ENCODE measurements around the gene AUH.

Gene AUH

GRCh38 chr9:91336786-91337185, 24.9 kb downstream of the AUH start:
- no peak for DNase-seq

GRCh38 chr9:91334053-91334452, 27.7 kb downstream of the AUH start:
- DNase-seq, result no peak

- no peak for DNase-seq
Measured at GRCh38 chr9:91333551-91333950, 28.2 kb downstream of the AUH start.

- DNase-seq, result peak; percentile 2 to 19
Measured at GRCh38 chr9:91332546-91333231, 29.0 kb downstream of the AUH start.

GRCh38 chr9:91331849-91332248, 29.9 kb downstream of the AUH start:
- no peak for DNase-seq

- DNase-seq, result no peak
Measured at GRCh38 chr9:91328186-91328585, 33.5 kb downstream of the AUH start.

- no peak for DNase-seq
Measured at GRCh38 chr9:91321691-91322090, 40.0 kb downstream of the AUH start.

GRCh38 chr9:91320299-91320698, 41.4 kb downstream of the AUH start:
- peak; percentile 56 to 59 for DNase-seq

- no peak for DNase-seq
Measured at GRCh38 chr9:91316093-91316492, 45.6 kb downstream of the AUH start.

- no peak for DNase-seq
Measured at GRCh38 chr9:91315191-91315590, 46.5 kb downstream of the AUH start.

GRCh38 chr9:91312717-91313325, 48.9 kb downstream of the AUH start:
- DNase-seq, result no peak

GRCh38 chr9:91310037-91310436, 51.7 kb downstream of the AUH start:
- DNase-seq, result no peak

- DNase-seq, result no peak
Measured at GRCh38 chr9:91308191-91308590, 53.5 kb downstream of the AUH start.

- DNase-seq, result no peak
Measured at GRCh38 chr9:91307279-91307678, 54.4 kb downstream of the AUH start.

GRCh38 chr9:91306296-91306630, 55.5 kb downstream of the AUH start:
- DNase-seq, result no peak

GRCh38 chr9:91305596-91306295, 56.0 kb downstream of the AUH start:
- DNase-seq, result peak; percentile 11 to 31

GRCh38 chr9:91303741-91304415, 57.8 kb downstream of the AUH start:
- DNase-seq, result no peak

GRCh38 chr9:91302831-91303230, 58.9 kb downstream of the AUH start:
- peak; percentile 56 to 62 for DNase-seq

GRCh38 chr9:91301161-91301560, 60.6 kb downstream of the AUH start:
- DNase-seq, result no peak

- no peak for DNase-seq
Measured at GRCh38 chr9:91298311-91298710, 63.4 kb downstream of the AUH start.

GRCh38 chr9:91297306-91297705, 64.4 kb downstream of the AUH start:
- DNase-seq, result no peak

GRCh38 chr9:91296354-91296753, 65.4 kb downstream of the AUH start:
- no peak for DNase-seq

GRCh38 chr9:91295357-91295756, 66.4 kb downstream of the AUH start:
- no peak for DNase-seq

- DNase-seq, result no peak
Measured at GRCh38 chr9:91291866-91292265, 69.9 kb downstream of the AUH start.

Data from Kasumi-1 (cell line).